ENCODE measurements around the gene FLCN.

GRCh38 chr17:17269926-17270773 lies 33.2 kb upstream of the FLCN start:
- no peak for TF ChIP-seq POLR2A (IDR thresholded peaks at IDR 0.05)
- no peak for TF ChIP-seq CTCF (IDR thresholded peaks at IDR 0.05 in 4 of 5, conservative IDR thresholded peaks at IDR 0.05 in 1 of 5)
